ENCODE measurements around the gene RFFL. TPM values are rescaled to one million over a fixed set of nuclear protein-coding genes. Genes with fewer than 3 reads are reported as not detected.

The RFFL gene
- total RNA-seq, 1 experiment from 2014 or later = 30.3 TPM

- TF ChIP-seq E2F5 (CRISPR knock-in tag; IDR thresholded peaks at IDR 0.05) = no peak
- TF ChIP-seq SMAD3 (CRISPR knock-in tag; IDR thresholded peaks at IDR 0.05; ENCODE audit: borderline replicate concordance) = no peak
- TF ChIP-seq IRF2 (CRISPR knock-in tag; IDR thresholded peaks at IDR 0.05; ENCODE audit: borderline replicate concordance, low read depth) = no peak
- no peak for TF ChIP-seq USF2 (CRISPR knock-in tag; IDR thresholded peaks at IDR 0.05)
These were observed 7.5 kb downstream of the RFFL start (continued) for GRCh38 chr17:35056013-35056412.

- ATAC-seq (no peak), DNase-seq (ENCODE audit: low spot score) (no peak)
- Mint-ChIP-seq H3K27me3 (ENCODE audit: low read depth) (no peaks in the 10 kb centered on the region), H3K9me3 (no peaks in the 10 kb centered on the region), H3K27ac (no peak overlapping the region), H3K4me1 (peaks cover 32% of the 10 kb centered on the region), H3K36me3 (no peaks in the 10 kb centered on the region), H3K4me3 (no peak overlapping the region)
- POLR2A ChIA-PET = no interaction called here
- TF ChIP-seq EMX1 (CRISPR knock-in tag; IDR thresholded peaks at IDR 0.05) (no peak), ATF6 (CRISPR knock-in tag; IDR thresholded peaks at IDR 0.05) (no peak), USF1 (CRISPR knock-in tag; IDR thresholded peaks at IDR 0.05) (no peak), GABPB1 (CRISPR knock-in tag; IDR thresholded peaks at IDR 0.05) (no peak), TP53 (CRISPR knock-in tag; IDR thresholded peaks at IDR 0.05) (no peak), ZSCAN18 (CRISPR knock-in tag; IDR thresholded peaks at IDR 0.05) (no peak)
- CTCF ChIA-PET = interaction anchor here (0.5 kb wide), 1 partner anchor 77 kb away, joined by 3 read pairs; no protein-coding TSS in a partner anchor
These were observed 10.3 kb downstream of the RFFL start for GRCh38 chr17:35053204-35053603.

GRCh38 chr17:35052780-35053179 is 10.7 kb downstream of the RFFL start:
- TF ChIP-seq OVOL2 (CRISPR knock-in tag; IDR thresholded peaks at IDR 0.05; ENCODE audit: borderline replicate concordance) (no peak), CBFB (CRISPR knock-in tag; IDR thresholded peaks at IDR 0.05; ENCODE audit: low read depth) (no peak), TEAD4 (CRISPR knock-in tag; IDR thresholded peaks at IDR 0.05) (no peak), NR3C1 (CRISPR knock-in tag; conservative IDR thresholded peaks at IDR 0.05; ENCODE audit: low read depth) (no peak), EMX1 (CRISPR knock-in tag; IDR thresholded peaks at IDR 0.05) (no peak), CDX4 (CRISPR knock-in tag; IDR thresholded peaks at IDR 0.05; ENCODE audit: borderline replicate concordance) (no peak), CREB1 (CRISPR knock-in tag; IDR thresholded peaks at IDR 0.05) (no peak), TP53 (CRISPR knock-in tag; IDR thresholded peaks at IDR 0.05) (no peak), MAX (CRISPR knock-in tag; IDR thresholded peaks at IDR 0.05) (no peak), ZNF425 (CRISPR knock-in tag; conservative IDR thresholded peaks at IDR 0.05) (no peak), CTCF (IDR thresholded peaks at IDR 0.05) (no peak), FOXJ3 (CRISPR knock-in tag; IDR thresholded peaks at IDR 0.05; ENCODE audit: borderline replicate concordance) (no peak)
- CTCF ChIA-PET = no interaction called here
- H3K9me3 Mint-ChIP-seq = no peaks in the 10 kb centered on the region
- peaks cover 32% of the 10 kb centered on the region for H3K4me1 Mint-ChIP-seq
- H3K36me3 Mint-ChIP-seq = no peaks in the 10 kb centered on the region
- no peak for DNase-seq (ENCODE audit: low spot score)
- no peak overlapping the region for H3K4me3 Mint-ChIP-seq
- no peak overlapping the region for H3K27ac Mint-ChIP-seq
- H3K27me3 Mint-ChIP-seq (ENCODE audit: low read depth) = no peaks in the 10 kb centered on the region
- no peak for ATAC-seq
- POLR2A ChIA-PET = no interaction called here

Data from WTC11 (cell line).